Loucy (cell line): ENCODE results near the gene BCL2A1.
A peak's percentile ranks its signal among the peaks of the same experiment; 100 is the strongest.

ENCODE experiments used
- H2AFZ ChIP-seq: fragments of 200-600 bp; sonication (generic); 2 replicates; pipeline ENCODE4 v1.6.0; 2016; ENCODE audit warnings: antibody characterized with exemption, mild to moderate bottlenecking, low read length, moderate library complexity
- H3F3A ChIP-seq: fragments of 200-600 bp; 2 replicates; pipeline ENCODE4 v1.6.0; 2016; ENCODE audit warnings: antibody characterized with exemption, low read depth, mild to moderate bottlenecking
- H3K27me3 ChIP-seq: fragments of 200-600 bp; sonication (generic); 2 replicates; pipeline ENCODE4 v1.6.1; 2014; ENCODE audit warnings: low read length, mild to moderate bottlenecking; ENCODE audit not compliant: insufficient read depth, poor library complexity, severe bottlenecking
- H3K36me3 ChIP-seq: fragments of 200-600 bp; sonication (generic); 2 replicates; pipeline ENCODE4 v1.6.1; 2016; ENCODE audit warnings: low read length; ENCODE audit not compliant: insufficient read depth
- H3K4me1 ChIP-seq: fragments of 200-600 bp; sonication (generic); 2 replicates; pipeline ENCODE4 v1.5.1; 2014; ENCODE audit warnings: low read length, mild to moderate bottlenecking; ENCODE audit not compliant: insufficient read depth, poor library complexity, severe bottlenecking
- H3K4me2 ChIP-seq: fragments of 200-600 bp; sonication (generic); 2 replicates; pipeline ENCODE4 v1.6.0; 2014; ENCODE audit warnings: antibody characterized with exemption, low read length, low read depth, mild to moderate bottlenecking; ENCODE audit not compliant: poor library complexity, severe bottlenecking
- H3K4me3 ChIP-seq: fragments of 200-600 bp; sonication (generic); 2 replicates; pipeline ENCODE4 v1.5.1; 2014; ENCODE audit warnings: low read length, mild to moderate bottlenecking, mixed read lengths; ENCODE audit not compliant: poor library complexity, severe bottlenecking
- H3K79me2 ChIP-seq: fragments of 200-600 bp; sonication (generic); 2 replicates; pipeline ENCODE4 v1.6.1; 2014; ENCODE audit warnings: low read length; ENCODE audit not compliant: insufficient read depth
- H3K9ac ChIP-seq: fragments of 200-600 bp; sonication (generic); 2 replicates; pipeline ENCODE4 v1.6.0; 2014; ENCODE audit warnings: mild to moderate bottlenecking, low read depth, low read length, moderate library complexity; ENCODE audit not compliant: poor library complexity, severe bottlenecking
- H3K9me2 ChIP-seq: fragments of 200-600 bp; sonication (generic); replicated peaks from 2 replicates; pipeline ENCODE4 v1.6.1; 2016; ENCODE audit warnings: low read depth, low read length, mixed read lengths
- H3K9me3 ChIP-seq: fragments of 200-600 bp; sonication (generic); 2 replicates; pipeline ENCODE4 v1.6.1; 2014; ENCODE audit warnings: mild to moderate bottlenecking, antibody characterized with exemption, low read length, low read depth; ENCODE audit not compliant: insufficient read depth
- H4K20me1 ChIP-seq: fragments of 200-600 bp; sonication (generic); 2 replicates; pipeline ENCODE4 v1.6.0; 2014; ENCODE audit warnings: antibody characterized with exemption, low read length, mild to moderate bottlenecking; ENCODE audit not compliant: insufficient read depth, poor library complexity, severe bottlenecking
- CTCF ChIP-seq: fragments of 200-600 bp; sonication (generic); conservative IDR thresholded peaks from 2 replicates; pipeline ENCODE4 v1.5.1; 2014; ENCODE audit warnings: mild to moderate bottlenecking, antibody characterized with exemption, low read length
- EZH2phosphoT487 ChIP-seq: fragments of 200-600 bp; IDR thresholded peaks from 2 replicates; pipeline ENCODE4 v1.6.1; 2018; ENCODE audit warnings: antibody characterized with exemption, mild to moderate bottlenecking, moderate library complexity, borderline replicate concordance

The BCL2A1 gene

GRCh38 chr15:79950247-79950646, 20.7 kb downstream of the BCL2A1 start:
- Histone ChIP-seq H3K9me2 (no peaks in the 10 kb centered on the region), H3K36me3 (no peaks in the 10 kb centered on the region), H3K79me2 (no peaks in the 10 kb centered on the region), H3K9ac (no peak overlapping the region), H3K9me3 (no peaks in the 10 kb centered on the region), H3K4me3 (no peak overlapping the region), H4K20me1 (no peaks in the 10 kb centered on the region), H3F3A (no peaks in the 10 kb centered on the region), H2AFZ (no peak overlapping the region), H3K27me3 (no peaks in the 10 kb centered on the region), H3K4me1 (peaks cover 30% of the 10 kb centered on the region), H3K4me2 (no peak overlapping the region)
- no peak for TF ChIP-seq CTCF

- Histone ChIP-seq H3K9me3 (no peaks in the 10 kb centered on the region), H3K9me2 (no peaks in the 10 kb centered on the region), H3K36me3 (no peaks in the 10 kb centered on the region), H3K4me3 (no peak overlapping the region), H2AFZ (peak overlapping the region; percentile 72), H4K20me1 (no peaks in the 10 kb centered on the region), H3K4me2 (peak overlapping the region; percentile 7), H3K9ac (no peak overlapping the region), H3K27me3 (no peaks in the 10 kb centered on the region), H3K4me1 (peaks cover 17% of the 10 kb centered on the region), H3F3A (no peaks in the 10 kb centered on the region), H3K79me2 (no peaks in the 10 kb centered on the region)
- TF ChIP-seq EZH2phosphoT487: no peak
- no peak for TF ChIP-seq CTCF
Measured at GRCh38 chr15:79948761-79949160, 22.2 kb downstream of the BCL2A1 start.

- Histone ChIP-seq H3K9me3 (no peaks in the 10 kb centered on the region), H2AFZ (peak overlapping the region; percentile 72), H3K9me2 (no peaks in the 10 kb centered on the region), H3K4me2 (peak overlapping the region; percentile 7), H3K4me1 (peaks cover 11% of the 10 kb centered on the region), H3K79me2 (no peaks in the 10 kb centered on the region), H4K20me1 (no peaks in the 10 kb centered on the region), H3K4me3 (no peak overlapping the region), H3K36me3 (no peaks in the 10 kb centered on the region), H3F3A (no peaks in the 10 kb centered on the region), H3K27me3 (no peaks in the 10 kb centered on the region), H3K9ac (no peak overlapping the region)
- no peak for TF ChIP-seq EZH2phosphoT487
- TF ChIP-seq CTCF: no peak
Measured at GRCh38 chr15:79948095-79948695, 22.8 kb downstream of the BCL2A1 start.
